HCEC 1CT (cell line): ENCODE data around the gene SBF2.

Experiments
- DNase-seq: peaks from one replicate; pipeline ENCODE4 v3.0.0-alpha.2; 2017

SBF2 gene

GRCh38 chr11:9796854-9797253 is 497.2 kb downstream of the SBF2 start:
- DNase-seq: no peak

DNA sequence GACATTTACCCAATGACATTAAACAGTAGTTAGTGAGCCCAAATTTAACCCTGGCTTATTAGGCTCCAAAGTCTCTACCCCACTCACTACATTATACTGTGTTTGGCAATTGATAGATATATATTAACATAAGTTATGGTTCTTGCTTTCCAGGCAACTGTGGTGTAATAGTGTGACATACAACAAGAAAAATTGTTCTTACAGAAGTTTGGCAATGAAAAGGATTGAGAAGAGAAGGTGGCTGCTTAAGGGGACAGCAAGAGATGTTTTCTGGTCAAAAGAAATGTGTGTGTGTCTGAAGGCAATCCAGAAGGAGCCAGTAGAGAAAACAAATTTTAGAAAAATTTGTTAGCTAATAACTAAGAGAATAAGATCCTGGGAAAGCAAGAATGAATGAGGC is 497.8 kb downstream of the SBF2 start:
- no peak for DNase-seq

- DNase-seq: no peak
These were observed 503.3 kb downstream of the SBF2 start for GRCh38 chr11:9790703-9791102.

DNA sequence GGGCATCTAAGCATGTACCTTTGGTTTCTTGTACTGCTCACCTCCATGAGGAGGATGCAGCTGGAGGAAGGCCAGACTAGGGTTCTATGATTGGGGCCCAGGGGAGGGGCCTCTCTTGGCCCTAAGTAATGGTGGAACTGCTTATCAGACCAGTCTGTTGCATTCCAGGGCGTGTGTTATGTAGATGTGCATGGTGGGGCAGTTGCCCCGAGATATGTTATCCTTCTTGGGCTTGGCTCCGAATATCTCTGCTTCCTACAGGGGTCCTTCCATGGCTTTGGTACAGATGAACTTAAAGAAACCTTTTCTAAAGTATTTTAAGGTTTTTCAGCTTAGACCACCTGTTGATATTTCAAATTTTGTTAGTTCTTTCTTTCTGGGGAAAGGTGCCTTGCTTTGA is 504.1 kb downstream of the SBF2 start:
- no peak for DNase-seq

DNA sequence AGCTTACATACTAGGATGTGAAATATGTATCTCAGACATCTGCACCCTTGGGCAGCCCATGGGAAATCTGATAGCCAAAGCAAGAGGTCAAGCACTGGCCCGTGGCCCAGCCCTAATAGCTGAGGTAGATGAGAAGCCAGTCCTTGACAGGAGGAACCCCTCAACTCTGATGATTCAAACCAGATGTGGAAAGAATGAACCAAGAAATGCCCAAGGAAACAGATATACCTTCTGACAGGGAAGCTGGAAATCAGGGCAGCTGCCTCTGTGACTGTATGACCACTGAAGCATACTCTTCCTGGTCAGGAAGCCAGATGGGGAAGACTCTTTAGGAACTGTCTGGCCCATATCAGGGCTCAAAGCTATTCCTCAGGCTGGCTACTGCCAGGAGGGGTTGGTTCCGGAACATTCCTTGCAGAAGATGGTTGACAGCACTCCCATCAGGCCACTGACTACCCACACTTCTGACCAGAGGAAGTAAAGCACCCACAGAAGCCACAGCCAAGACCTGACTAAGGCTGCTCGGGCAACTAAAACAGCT is 506.0 kb downstream of the SBF2 start:
- DNase-seq: peak; percentile 97

DNA sequence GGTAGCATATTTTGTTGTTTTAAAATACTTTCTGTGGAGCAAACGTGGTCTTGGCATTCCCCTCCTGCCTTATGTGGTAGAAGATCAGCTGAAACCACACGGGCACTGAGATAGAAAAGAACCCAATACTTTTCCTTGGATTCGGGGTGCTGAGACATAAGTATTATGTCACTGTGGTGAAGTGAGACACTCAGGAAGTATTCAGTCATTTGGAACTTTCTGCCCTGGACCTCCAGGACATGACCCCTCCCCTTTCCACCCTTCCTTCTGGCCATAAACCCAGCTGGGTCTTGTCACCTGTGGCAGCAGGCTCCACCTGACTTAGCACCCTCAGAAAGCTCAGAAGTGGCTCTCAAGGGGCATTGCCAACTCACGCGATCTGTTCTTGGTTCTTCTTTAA is 506.8 kb downstream of the SBF2 start:
- DNase-seq: peak; percentile 79

DNA sequence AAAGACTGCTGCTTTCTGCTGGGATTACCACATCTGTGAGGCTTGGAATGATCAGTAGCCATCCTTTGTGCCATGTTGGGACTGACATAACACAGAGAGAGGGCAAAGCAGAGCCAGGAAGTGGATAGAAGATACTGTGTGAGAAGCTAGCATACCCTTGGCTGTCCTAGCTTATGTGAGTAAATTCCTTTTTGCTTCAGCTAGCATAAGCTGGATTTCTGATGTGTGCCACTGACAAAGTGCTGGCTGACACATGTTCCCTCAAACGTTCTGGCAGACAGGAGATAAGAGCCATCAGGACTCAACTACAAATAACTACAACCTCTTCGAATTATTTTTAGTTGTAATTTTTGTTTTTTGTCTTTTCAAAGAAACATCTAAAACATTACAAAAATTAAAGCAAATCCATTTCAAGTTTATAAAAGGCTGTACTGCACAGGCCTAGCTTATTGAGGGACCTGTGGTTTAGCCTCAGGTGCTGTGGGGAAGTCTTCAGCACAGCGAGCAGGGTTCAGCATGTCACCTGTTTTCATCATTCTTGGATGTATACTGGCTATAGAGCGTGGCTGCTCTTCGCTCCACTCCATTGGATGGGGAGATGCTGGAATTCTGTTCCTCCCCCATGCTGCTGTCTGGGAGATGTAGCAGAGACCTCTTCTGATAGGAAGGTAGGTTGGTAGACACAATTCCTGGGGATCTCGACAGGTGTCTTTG is 509.3 kb downstream of the SBF2 start:
- DNase-seq: no peak

- no peak for DNase-seq
These were observed 510.0 kb downstream of the SBF2 start for GRCh38 chr11:9783986-9784385.

DNA sequence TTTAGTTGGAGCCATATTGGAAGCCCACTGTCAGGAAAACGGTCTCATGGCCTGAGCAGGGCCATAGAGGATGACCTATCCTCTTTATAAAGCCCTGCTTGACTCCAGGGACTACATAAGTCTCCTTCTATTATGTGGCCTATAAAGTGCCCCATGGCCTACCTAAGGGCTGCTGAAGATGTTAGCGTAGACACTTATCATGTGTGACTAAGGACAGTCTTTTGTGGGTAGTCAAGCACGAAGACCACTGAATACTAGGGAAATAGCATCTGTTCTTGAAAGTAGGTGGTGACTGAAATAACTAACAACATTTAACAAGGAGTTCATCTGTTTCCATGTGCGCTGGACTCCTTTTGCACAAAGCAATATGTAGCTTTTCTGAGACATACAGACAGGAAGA is 513.1 kb downstream of the SBF2 start:
- DNase-seq: no peak

- no peak for DNase-seq
These were observed 516.5 kb downstream of the SBF2 start for GRCh38 chr11:9777525-9777924.

DNA sequence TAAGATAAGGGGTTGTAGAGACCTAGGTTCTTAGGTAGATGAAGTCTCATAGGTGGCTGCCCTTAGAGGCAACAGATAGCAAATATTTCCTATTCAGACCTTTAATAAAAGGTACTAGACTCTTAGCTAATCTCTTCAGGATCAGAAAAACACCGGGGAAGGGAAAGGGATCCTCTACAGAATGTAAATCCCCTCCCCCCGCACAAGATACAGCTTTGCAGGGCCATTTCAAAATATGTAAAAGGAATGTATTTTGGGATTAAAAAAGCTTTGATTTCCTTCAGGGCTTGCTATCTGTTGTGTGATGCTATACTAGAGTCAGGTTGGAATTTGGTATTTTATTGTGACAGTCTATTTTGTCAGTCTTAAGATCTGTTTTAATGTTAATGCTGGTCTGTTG is 517.0 kb downstream of the SBF2 start:
- no peak for DNase-seq

DNA sequence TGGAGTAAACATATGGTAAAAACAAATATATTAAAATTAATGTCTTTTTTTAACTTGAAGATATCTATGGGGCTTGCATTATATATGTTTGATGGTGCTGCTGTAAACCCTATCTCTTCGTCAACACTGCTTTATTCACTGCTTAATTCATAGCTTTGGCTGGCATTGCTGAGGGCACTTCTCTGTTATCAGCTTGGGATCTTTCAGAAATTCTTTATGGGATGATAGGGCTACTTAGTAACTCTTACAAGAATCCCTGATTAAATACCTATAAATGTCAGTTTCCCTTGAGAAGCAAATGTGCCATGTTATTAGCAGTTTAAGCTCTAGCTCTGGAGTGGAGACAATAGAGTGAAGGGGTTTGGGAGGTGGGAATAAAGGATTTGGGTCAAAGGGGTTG is 517.8 kb downstream of the SBF2 start:
- no peak for DNase-seq

DNA sequence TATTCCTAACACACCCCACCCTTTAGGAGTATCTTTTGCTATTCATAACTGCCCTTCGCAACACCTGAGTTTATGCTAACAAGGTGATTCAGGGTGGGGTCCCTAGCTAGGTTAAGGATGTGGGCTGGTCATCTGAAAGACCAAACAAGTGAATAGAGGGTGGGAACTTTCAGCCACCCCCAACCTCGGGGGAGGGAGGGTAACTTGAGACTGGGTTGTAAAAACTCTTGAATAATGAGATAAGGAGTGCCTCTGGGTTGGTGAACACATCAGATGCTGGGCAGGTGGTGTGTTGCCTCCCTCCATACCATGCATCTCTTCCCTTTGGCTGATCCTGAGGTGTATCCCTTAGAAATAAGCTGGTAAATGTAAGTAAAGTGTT is 518.6 kb downstream of the SBF2 start:
- no peak for DNase-seq

- peak; percentile 87 for DNase-seq
These were observed 519.2 kb downstream of the SBF2 start for GRCh38 chr11:9774591-9775397.

DNA sequence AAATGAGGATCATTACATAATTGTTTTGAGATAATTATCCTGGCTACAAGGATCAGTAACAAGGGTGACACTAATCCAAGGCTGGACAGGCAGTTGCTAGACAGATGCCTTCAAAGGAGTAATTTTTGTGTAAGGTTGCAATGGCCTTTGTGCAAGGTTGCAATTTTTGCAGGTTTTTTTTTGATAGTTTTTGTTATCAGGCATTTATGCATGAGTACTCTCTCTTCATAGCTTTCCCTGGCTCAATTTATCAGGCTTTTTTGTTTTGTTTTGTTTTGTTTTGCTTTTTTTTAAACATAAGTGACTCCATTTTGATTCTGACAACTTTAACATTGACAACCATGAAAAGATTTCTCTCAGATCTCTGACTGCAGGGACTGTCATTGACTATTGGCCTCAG is 519.9 kb downstream of the SBF2 start:
- no peak for DNase-seq

- no peak for DNase-seq
These were observed 520.5 kb downstream of the SBF2 start for GRCh38 chr11:9773524-9773923.

DNA sequence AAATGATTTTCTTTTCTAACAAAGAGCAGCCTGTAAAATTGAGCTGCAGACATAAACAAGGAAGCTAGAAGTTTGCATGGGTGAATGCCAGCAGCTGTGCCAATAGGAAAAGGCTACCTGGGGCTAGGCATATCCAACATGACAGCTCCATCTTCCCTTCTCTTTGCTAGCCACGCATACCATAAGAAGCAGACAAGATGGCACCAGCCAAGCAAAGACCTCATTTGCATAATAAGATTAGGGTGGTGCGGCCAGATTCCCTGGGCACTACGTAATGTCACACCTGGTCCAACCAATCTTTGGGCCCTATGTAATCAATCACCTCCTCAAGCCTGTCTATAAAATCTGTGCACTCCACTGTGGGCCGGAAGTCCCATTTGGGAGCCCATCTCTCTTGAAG is 521.8 kb downstream of the SBF2 start:
- no peak for DNase-seq

DNA sequence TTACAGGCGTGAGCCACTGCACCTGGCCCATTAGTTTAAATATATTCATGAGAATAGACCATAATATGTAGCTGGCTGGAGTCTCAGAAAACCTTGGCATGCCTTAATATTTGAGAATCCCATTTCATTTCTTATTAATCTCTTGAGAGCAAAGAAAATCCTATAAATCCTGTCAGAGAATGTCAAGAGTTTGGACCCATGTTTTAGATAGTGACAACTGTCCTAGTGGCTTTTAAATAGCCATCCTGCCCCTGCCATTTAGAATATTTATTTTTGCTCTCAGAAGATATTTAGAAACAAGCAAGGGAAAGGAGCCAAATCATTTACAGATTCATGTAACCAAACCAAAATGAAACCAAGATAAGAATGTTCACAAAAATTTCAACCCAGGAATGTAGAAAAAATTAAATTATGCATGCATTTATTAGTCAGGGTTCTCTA is 522.9 kb downstream of the SBF2 start:
- DNase-seq: no peak

DNA sequence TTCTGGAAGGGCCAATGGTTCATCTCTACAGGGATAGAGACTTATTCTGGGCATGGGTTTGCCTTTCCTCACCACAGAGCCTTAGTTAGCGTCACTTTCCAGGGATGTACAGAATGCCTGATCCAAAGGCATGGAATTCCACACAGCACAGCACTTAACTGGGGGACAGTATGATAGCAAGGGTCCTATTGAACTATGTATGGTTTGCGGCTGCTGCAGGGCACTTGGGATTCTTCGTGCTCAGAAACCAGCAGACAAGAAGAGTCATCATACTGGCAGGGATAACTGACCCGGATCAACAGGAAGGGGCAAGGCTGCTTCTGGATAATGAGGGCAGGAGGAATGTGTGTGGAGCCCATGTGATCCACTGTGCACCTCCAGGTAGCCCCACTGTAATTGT is 524.4 kb downstream of the SBF2 start:
- DNase-seq: no peak

DNA sequence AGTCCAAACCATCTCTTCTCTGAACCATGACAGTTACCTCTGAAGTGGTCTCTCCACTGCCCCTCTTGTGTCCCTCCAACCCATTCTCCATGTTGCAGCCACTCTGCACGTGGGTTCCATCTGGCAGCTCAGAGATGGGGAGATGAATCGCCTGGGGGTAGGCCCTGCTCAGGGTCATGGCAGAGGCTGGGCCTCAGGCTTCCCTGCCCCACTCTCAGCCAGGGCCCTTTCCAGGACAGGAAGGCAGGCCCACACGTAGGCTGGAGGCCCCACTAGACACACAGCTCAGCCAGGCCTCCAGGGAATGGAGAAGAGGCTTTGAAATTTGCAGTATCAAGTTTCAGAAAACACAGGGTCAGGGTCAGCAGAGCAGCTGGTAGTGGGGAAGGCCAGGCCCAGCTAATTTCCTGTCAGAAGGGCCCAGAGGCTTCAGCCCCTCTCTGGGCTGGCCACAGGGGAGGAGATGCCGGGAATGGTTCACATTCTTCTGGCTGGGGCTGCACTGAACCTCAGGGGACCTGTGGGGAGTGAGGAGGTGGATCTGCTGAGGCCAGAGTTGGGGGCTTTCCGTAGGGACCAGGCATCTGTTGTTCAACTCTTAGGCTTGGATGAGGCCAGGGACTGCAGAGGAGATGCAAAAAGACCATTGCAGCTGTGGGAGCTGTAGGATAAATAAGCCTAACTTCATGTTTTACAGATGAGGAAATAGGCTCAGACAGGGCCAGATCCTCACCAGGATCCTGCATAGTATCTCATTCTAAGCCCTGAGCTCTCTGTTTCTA is 528.5 kb downstream of the SBF2 start:
- DNase-seq: peak; percentile 88

GRCh38 chr11:9763301-9763700 is 530.7 kb downstream of the SBF2 start:
- no peak for DNase-seq

DNA sequence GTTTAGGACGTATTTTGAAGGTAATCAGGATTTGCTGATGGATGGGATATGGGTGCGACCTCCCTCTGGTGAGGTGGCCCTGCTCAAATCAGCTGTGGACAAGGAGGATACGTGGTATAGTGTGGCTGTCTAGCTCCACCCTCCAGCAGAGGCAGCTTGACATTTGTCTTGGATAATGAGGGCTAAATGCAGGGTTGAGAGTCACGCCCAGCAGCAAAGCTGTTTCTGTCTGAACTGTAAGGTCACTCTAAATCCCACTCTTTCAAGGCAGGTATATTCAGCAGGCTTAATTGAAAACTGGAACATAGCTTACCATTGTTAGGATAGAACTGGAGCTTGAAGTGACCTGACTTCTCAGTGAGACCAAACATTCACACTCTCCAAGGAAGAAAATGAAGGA is 531.5 kb downstream of the SBF2 start:
- no peak for DNase-seq

DNA sequence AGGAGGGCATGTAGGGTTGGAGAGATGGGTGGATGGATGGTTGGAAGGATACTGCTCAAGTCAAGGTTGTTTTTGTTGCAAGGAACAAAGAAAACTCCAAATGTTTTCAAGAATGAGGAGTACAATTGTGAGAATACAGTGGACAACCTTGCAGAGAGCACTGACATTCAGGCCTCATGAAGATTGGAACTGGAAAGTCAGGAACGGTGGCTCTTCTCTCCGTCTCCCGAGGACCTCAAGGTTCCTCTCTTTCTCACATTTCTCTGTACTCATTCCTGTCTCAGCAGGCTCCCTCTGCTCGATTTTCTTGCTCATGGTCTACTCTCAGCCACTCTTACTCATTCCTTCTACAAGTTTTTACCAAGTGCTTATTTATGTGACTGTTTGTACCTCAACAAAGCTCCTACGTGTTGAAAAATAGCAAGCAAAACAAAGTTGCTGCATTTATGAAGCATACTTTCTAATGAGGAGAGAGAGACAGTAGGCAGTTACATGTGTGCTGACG is 532.5 kb downstream of the SBF2 start:
- no peak for DNase-seq
